Esophagus muscularis mucosa (tissue), 3 donors: ENCODE measurements around the gene IRGQ.

Experiments used
- POLR2A ChIP-seq: fragments of 450-650 bp; IDR thresholded peaks from one replicate; pipeline ENCODE4 v1.6.1; 2017; ENCODE audit warnings: antibody characterized with exemption, moderate library complexity, mild to moderate bottlenecking, low read depth
- POLR2AphosphoS5 ChIP-seq, 2 donors: sonication (generic); formaldehyde crosslinking; IDR thresholded peaks; one replicate each; pipeline ENCODE4 v1.6.1; 2017; ENCODE audit warnings: antibody characterized with exemption in 2 of 2
- TF ChIP-seq, protein P1 (sequence below), 3 experiments: fragments of 200-600 bp in 2 of 3; fragments of 450-650 bp in 1 of 3; sonication (generic) in 2 of 3; IDR thresholded peaks; one replicate each; pipeline ENCODE4 v1.5.1; 2017 to 2019; ENCODE audit warnings: antibody characterized with exemption in 3 of 3, mild to moderate bottlenecking in 2 of 3, moderate library complexity in 1 of 3

DNA sequence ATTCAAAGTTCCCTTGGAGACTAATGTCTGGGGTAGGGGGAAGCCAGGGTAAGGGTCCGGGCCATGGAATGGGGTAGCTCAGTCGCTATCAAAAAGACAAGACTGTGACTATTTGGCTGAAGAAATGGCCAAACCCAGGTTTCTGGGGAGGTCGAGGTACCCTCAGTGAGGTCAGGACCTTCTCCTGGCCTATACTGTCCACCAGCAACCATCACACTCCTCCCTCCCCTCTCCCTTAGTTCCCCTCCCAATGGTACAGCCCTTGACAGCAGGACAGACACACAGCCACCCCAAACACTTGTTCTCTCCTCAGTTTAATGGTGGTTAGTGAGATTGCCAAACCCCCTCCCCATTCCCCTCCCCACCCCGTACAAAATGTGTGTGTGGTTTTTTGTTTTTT is 26.1 kb upstream of the IRGQ start:
- TF ChIP-seq POLR2AphosphoS5 (IDR thresholded peaks at IDR 0.05): no peak
- TF ChIP-seq POLR2A: no peak
- TF ChIP-seq, protein P1, sequence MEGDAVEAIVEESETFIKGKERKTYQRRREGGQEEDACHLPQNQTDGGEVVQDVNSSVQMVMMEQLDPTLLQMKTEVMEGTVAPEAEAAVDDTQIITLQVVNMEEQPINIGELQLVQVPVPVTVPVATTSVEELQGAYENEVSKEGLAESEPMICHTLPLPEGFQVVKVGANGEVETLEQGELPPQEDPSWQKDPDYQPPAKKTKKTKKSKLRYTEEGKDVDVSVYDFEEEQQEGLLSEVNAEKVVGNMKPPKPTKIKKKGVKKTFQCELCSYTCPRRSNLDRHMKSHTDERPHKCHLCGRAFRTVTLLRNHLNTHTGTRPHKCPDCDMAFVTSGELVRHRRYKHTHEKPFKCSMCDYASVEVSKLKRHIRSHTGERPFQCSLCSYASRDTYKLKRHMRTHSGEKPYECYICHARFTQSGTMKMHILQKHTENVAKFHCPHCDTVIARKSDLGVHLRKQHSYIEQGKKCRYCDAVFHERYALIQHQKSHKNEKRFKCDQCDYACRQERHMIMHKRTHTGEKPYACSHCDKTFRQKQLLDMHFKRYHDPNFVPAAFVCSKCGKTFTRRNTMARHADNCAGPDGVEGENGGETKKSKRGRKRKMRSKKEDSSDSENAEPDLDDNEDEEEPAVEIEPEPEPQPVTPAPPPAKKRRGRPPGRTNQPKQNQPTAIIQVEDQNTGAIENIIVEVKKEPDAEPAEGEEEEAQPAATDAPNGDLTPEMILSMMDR (IDR thresholded peaks at IDR 0.05): no peak
